NCI-H146 (cell line): ENCODE data around the gene LHX4.
A peak's percentile ranks its signal among the peaks of the same experiment; 100 is the strongest.

Source experiments
- DNase-seq: peaks from one replicate; lab custom pipeline; 2025; lab: John Stamatoyannopoulos, UW

The LHX4 gene

GRCh38 chr1:180257486-180257885 is 27.4 kb downstream of the LHX4 start:
- no peak for DNase-seq

DNA sequence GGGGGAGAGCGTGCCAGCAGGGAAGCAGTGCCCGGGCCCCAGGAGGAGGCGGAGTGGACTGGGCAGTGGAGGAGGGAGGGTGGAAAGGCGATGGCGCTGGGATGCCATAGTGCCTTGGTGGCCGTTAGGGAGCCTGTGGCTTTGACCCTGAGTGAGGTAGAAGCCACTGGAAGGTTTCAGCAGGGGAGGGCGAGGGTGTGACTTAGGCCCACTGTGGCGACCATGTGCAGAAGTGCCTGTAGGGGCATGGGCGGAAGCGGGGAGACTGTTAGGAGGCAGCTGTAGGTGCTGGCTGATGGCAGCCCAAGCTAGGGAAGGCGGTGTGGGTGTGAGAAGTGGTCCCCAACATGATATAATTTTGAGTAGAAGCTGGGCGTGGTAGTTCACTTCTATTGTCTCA is 28.2 kb downstream of the LHX4 start:
- DNase-seq = no peak

- DNase-seq = no peak
These were observed 28.9 kb downstream of the LHX4 start for GRCh38 chr1:180258935-180259334.

GRCh38 chr1:180259431-180260338 is 29.6 kb downstream of the LHX4 start:
- DNase-seq = no peak

DNA sequence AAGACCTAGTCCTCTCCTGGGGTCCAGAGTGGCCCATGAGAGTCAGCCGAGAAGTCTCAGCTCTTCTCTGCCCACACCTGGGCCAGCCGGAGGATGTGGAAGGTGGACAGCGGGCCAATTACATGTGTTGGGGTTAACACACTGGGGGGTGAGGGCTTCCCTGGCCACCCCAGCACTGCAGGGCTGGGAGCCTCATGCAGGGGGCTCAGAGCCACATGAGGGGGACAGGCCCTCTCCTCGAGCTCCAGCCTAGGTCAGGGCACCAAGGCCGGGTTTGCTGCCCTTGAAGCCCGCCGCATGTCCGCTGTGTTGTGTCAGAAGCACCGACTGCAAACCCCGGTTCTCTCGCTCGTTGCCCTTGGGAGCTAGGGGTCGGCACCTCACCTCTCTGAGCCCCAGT is 30.5 kb downstream of the LHX4 start:
- DNase-seq = no peak

- no peak for DNase-seq
These were observed 31.0 kb downstream of the LHX4 start for GRCh38 chr1:180261030-180261429.

DNA sequence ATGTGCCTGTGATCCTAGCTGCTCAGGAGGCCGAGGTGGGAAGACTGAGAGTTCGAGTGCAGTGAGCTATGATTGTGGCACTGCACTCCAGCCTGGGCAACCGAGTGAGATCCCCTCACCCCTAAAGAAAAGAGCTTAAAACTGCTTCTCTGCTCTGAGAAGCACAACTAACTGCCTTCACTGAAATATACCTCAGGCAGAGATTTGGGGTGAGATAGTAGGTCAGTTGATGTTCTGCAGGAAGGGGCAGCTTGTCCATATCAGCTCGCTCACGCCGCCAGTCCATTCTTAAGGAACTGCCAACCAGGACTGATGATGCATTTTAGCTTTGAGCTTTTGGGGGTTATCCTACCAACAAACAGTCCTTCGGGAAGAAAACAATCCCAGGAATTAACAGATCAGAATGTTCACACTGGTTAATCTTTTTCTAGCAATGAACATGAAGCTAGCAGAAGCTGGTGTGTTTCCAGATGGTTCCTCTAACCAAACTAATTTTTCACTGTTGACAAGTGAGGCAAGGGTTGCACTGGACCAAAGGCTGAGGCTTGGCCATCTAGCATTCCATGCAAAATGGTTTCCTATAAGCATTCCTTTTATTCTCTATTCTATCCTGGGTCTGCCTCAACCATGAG is 31.6 kb downstream of the LHX4 start:
- DNase-seq = no peak

- no peak for DNase-seq
These were observed 32.8 kb downstream of the LHX4 start for GRCh38 chr1:180262628-180263488.

GRCh38 chr1:180264595-180264994 is 34.5 kb downstream of the LHX4 start:
- DNase-seq = no peak

- DNase-seq = no peak
These were observed 35.1 kb downstream of the LHX4 start for GRCh38 chr1:180265201-180265600.

DNA sequence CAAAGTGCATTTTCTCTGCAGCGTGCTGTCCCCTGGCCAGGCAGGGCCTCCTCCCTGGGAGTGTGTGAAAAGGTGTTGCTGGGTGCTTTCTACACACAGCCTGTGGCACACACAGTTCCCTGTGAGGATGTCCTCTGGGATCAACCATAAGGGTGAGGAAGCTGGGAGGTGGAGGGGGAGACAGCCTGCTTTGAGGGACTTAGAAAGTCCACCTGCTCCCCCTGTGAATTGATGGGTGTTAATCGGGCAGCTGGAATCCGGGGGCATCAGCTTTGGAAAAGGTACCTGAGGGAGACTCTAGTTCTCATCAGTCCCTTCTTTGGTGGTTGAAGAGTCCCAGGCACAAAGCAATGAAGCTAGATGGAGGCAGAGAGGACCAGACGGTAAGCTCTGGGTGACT is 35.8 kb downstream of the LHX4 start:
- no peak for DNase-seq

GRCh38 chr1:180266275-180267210 is 36.5 kb downstream of the LHX4 start:
- no peak for DNase-seq

DNA sequence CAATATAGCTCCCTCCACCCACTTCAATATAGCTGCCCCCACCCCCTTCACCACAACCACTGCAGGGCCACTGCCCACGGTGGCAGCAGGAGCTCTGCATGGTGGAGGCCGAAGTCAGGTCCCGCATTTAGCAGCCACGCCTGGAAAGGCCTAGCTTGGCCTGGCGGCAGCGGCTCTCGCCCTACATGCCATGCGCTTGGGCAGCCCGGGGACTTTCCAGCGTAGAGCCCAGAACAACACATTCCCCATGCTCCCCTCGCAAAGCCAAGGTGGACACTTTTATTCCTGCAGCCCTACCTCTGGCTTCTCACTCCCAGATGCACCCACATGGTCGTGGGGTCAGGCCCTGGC is 37.1 kb downstream of the LHX4 start:
- DNase-seq = no peak

DNA sequence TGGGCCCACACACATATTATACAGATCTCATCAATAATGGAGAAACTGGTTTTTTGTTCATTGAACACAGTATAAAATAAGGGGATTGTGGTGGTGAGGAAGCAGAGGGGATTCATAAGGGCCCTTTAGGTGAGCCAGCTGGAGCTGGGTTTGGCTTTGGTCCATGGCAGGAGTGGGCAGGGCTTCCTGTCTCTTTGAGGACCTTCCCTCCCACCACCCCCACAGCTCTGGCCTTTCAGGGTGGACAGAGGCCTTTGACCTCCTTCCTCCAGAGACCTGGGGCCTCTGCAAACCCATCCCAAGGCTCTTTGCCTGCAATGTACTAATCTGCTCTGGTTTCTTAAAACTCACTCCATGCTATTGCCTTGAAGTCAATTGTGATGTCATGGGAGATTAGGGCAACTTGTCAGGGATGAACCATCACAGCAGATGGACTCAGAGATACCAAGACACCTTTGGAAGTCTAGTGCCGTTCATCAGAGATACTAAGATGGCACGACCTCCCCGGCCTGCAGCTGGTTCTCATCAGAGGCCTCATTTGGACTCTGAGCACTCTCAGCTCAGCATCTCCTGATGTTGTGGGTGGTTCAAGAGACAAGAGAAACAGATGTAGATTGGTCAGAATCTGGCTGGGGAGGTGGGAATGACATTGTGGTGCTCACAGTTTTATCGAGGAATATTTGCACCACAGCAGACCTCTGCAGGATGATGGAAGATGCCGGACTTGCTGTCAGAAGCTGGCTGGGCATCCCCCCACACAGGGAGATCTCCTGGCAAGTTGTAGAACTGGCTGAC is 37.9 kb downstream of the LHX4 start:
- no peak for DNase-seq

DNA sequence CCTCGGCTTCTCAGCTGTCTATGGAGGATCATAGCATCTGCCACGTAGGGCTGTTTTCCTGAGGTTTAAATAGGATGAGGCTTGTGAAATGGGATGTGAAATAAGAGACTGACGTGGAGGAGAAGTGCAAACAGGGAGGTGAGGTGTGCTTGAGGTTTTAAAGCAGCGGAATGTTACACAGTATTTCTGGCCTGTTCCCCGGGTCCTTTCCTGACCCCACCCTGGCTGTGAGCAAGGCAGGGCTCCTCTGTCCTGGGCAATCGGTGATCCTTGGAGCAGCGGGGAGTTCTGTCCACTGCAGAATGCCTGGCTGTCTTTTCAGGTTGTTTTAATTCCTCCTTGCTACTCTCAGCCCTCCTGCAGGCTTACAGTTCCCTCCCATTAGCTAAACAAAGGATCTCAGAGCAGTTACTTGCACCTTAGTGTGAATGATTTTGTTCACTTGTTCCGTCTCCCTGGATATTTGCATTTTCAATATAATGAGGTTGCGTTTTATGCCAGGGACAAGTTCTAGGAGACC is 38.6 kb downstream of the LHX4 start:
- no peak for DNase-seq

DNA sequence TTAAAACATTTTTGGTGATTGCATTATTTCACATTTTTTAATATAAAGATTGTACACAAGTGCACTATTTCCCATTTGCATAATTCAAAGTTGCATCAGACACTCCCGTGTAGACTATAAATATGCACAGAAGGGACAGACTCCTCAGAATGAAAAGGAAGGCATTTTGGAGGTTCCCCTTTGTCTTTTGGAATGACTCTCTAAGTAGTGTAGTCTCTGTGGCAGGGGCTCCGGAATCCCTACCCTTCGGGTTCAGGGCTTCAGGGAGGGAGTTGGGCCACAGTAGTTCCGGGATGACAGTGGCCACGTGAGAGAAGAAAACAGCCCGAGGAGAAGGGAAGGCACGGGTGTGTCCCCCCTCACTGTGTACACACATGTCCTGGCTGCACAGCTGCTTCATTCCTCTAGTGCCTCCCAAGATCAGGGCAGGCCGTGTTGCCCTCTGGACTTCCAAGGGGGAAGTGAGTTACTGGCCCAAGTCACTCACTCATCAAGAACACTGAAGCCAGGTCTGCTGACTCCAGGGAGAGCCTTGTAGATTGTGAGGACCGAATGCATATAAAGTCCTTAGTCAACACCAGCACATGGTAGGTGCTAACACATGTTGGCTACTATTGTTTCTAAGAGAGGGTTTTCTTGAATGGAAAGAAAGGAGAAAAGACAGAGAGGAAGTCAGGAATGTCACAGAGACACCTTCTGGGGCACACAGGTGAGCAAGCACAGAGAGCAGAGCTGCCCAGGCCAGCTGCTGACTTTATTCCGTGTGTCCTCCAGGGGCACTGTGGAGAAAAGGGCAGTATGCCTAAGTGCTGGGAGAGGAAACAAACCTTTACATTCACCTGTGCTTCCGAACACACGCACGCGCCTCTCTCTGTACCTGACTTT is 39.8 kb downstream of the LHX4 start:
- DNase-seq = peak; percentile 21

- DNase-seq = no peak
These were observed 40.6 kb downstream of the LHX4 start for GRCh38 chr1:180270530-180271271.
